ACHN (cell line): ENCODE measurements around the gene BTN2A1.
"Not testable (repeated sequence)": the region's sequence is repeated elsewhere in the genome, so short reads cannot be mapped to it uniquely, and the experiment has no call there.

ENCODE experiments used
- DNase-seq: peaks from one replicate; pipeline ENCODE4 v3.0.0-alpha.2; 2015
- in situ Hi-C: cut with HindIII; loops from 2 replicates; pipeline ENCODE4 v1.10.0; 2017; ENCODE audit warnings: low sequenced_read_pairs, low pct_ligation_motif_present, low pct_unique_long_range_greater_than_20kb

Gene BTN2A1

GRCh38 chr6:26430787-26431186 is 27.0 kb upstream of the BTN2A1 start:
- in situ Hi-C loops, result no loop called here
- DNase-seq, result no peak

- DNase-seq, result no peak
- in situ Hi-C loops, result no loop called here
These were observed 26.2 kb upstream of the BTN2A1 start for GRCh38 chr6:26431258-26432172.

GRCh38 chr6:26432627-26433201 is 25.0 kb upstream of the BTN2A1 start:
- in situ Hi-C loops, result no loop called here
- DNase-seq, result no peak

GRCh38 chr6:26433680-26434079 is 24.1 kb upstream of the BTN2A1 start:
- DNase-seq, in situ Hi-C loops: not testable (repeated sequence)

GRCh38 chr6:26436018-26436417 is 21.7 kb upstream of the BTN2A1 start:
- DNase-seq, result no peak

GRCh38 chr6:26437550-26437949 is 20.2 kb upstream of the BTN2A1 start:
- in situ Hi-C loops, result no loop called here
- DNase-seq, result no peak

More at GRCh38 chr6:26436018-26436417, 21.7 kb upstream of the BTN2A1 start:
- in situ Hi-C loops, result no loop called here

GRCh38 chr6:26438000-26438399 is 19.8 kb upstream of the BTN2A1 start:
- in situ Hi-C loops, result no loop called here

GRCh38 chr6:26439151-26440125 is 18.3 kb upstream of the BTN2A1 start:
- in situ Hi-C loops, result no loop called here
- no peak for DNase-seq

More at GRCh38 chr6:26438000-26438399, 19.8 kb upstream of the BTN2A1 start:
- no peak for DNase-seq

GRCh38 chr6:26440977-26441358 is 16.8 kb upstream of the BTN2A1 start:
- in situ Hi-C loops, result no loop called here
- DNase-seq, result no peak

GRCh38 chr6:26441977-26442376 is 15.8 kb upstream of the BTN2A1 start:
- in situ Hi-C loops, result no loop called here
- no peak for DNase-seq

GRCh38 chr6:26445934-26446667 is 11.7 kb upstream of the BTN2A1 start:
- in situ Hi-C loops, result no loop called here
- no peak for DNase-seq

GRCh38 chr6:26447257-26447656 is 10.5 kb upstream of the BTN2A1 start:
- in situ Hi-C loops, result no loop called here
- no peak for DNase-seq

GRCh38 chr6:26450240-26450639 is 7.5 kb upstream of the BTN2A1 start:
- in situ Hi-C loops, result no loop called here
- DNase-seq, result no peak

GRCh38 chr6:26452631-26453235 is 5.0 kb upstream of the BTN2A1 start:
- DNase-seq, result no peak
- in situ Hi-C loops, result no loop called here

GRCh38 chr6:26454631-26455030 is 3.1 kb upstream of the BTN2A1 start:
- in situ Hi-C loops, result no loop called here
- no peak for DNase-seq

GRCh38 chr6:26455357-26455970 is 2.3 kb upstream of the BTN2A1 start:
- in situ Hi-C loops, result no loop called here
- DNase-seq, result no peak

- in situ Hi-C loops, result no loop called here
- DNase-seq, result no peak
These were observed 420 bp upstream of the BTN2A1 start for GRCh38 chr6:26457264-26457805.
